ENCODE data around the gene C5AR1. TPM values are rescaled to one million over a fixed set of nuclear protein-coding genes. Genes with fewer than 3 reads are reported as not detected.

Gene C5AR1
- total RNA-seq, 1 experiment from 2014 or later, result 0.92 TPM

GRCh38 chr19:47323409-47323808, 13.7 kb downstream of the C5AR1 start:
- intact Hi-C loops (cut with micrococcal nuclease; ENCODE audit: unreplicated experiment), result no loop called here
- CTCF ChIA-PET, result interaction anchor here (0.6 kb wide), 1 partner anchor 187 kb away, joined by 4 read pairs; no protein-coding TSS in a partner anchor
- Histone ChIP-seq H3K4me1 (ENCODE audit: insufficient read depth, low read length, poor library complexity, severe bottlenecking) (no peaks in the 10 kb centered on the region), H3K36me3 (ENCODE audit: insufficient read depth, low read length, poor library complexity, severe bottlenecking) (no peaks in the 10 kb centered on the region), H3K4me3 (ENCODE audit: low read depth, low read length, poor library complexity, severe bottlenecking) (no peak overlapping the region), H3K27ac (ENCODE audit: low read depth, low read length, poor library complexity, severe bottlenecking) (no peak overlapping the region), H3K9me3 (ENCODE audit: low read depth, low read length, poor library complexity, severe bottlenecking) (no peaks in the 10 kb centered on the region), H3K27me3 (replicated peaks; ENCODE audit: insufficient read depth, low read depth, low read length, poor library complexity) (no peaks in the 10 kb centered on the region)
- DNase-seq (ENCODE audit: low spot score), result no peak
- TF ChIP-seq, protein P1, sequence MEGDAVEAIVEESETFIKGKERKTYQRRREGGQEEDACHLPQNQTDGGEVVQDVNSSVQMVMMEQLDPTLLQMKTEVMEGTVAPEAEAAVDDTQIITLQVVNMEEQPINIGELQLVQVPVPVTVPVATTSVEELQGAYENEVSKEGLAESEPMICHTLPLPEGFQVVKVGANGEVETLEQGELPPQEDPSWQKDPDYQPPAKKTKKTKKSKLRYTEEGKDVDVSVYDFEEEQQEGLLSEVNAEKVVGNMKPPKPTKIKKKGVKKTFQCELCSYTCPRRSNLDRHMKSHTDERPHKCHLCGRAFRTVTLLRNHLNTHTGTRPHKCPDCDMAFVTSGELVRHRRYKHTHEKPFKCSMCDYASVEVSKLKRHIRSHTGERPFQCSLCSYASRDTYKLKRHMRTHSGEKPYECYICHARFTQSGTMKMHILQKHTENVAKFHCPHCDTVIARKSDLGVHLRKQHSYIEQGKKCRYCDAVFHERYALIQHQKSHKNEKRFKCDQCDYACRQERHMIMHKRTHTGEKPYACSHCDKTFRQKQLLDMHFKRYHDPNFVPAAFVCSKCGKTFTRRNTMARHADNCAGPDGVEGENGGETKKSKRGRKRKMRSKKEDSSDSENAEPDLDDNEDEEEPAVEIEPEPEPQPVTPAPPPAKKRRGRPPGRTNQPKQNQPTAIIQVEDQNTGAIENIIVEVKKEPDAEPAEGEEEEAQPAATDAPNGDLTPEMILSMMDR (conservative IDR thresholded peaks at IDR 0.05; ENCODE audit: low read depth, low read length), result no peak
- TF ChIP-seq EZH2 (IDR thresholded peaks at IDR 0.05; ENCODE audit: borderline replicate concordance, low read depth, low read length, poor library complexity, severe bottlenecking), result no peak
- POLR2A ChIA-PET (ENCODE audit: low non-redundant PET), result no interaction called here
- BruUV-seq (replicated peaks), result no TSS peak

DNA sequence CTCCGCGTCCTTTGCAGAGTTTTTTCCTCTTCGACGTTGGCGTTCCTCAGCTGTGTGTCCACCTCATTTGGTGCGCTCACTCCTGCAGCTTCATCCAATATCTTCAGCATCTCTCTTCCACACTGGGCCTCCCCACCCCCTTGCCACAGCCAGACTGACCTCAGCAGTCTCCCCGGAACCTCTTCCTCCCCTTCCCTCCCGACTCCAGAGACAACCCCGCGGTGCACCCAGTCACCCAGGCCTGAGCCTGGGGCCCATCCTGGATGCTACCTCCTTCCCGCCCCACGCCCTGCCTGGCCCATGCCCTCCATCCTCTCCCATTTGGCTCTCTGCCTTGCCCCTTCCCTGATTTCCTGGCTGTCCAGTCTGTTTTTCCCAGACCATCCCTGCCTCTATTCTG, 14.2 kb downstream of the C5AR1 start:
- H3K4me3 ChIP-seq (ENCODE audit: low read depth, low read length, poor library complexity, severe bottlenecking), result no peak overlapping the region
- no peaks in the 10 kb centered on the region for H3K9me3 ChIP-seq (ENCODE audit: low read depth, low read length, poor library complexity, severe bottlenecking)
- H3K4me1 ChIP-seq (ENCODE audit: insufficient read depth, low read length, poor library complexity, severe bottlenecking), result no peaks in the 10 kb centered on the region
- intact Hi-C loops (cut with micrococcal nuclease; ENCODE audit: unreplicated experiment), result no loop called here
- no peak overlapping the region for H3K27ac ChIP-seq (ENCODE audit: low read depth, low read length, poor library complexity, severe bottlenecking)
- TF ChIP-seq, protein P1 (conservative IDR thresholded peaks at IDR 0.05; ENCODE audit: low read depth, low read length), result no peak
- no peak for TF ChIP-seq EZH2 (IDR thresholded peaks at IDR 0.05; ENCODE audit: borderline replicate concordance, low read depth, low read length, poor library complexity, severe bottlenecking)
- no peak for DNase-seq (ENCODE audit: low spot score)
- ChIA-PET POLR2A (ENCODE audit: low non-redundant PET) (no interaction called here), CTCF (interaction anchor here (0.6 kb wide), 1 partner anchor 187 kb away, joined by 4 read pairs; no protein-coding TSS in a partner anchor)
- H3K27me3 ChIP-seq (replicated peaks; ENCODE audit: insufficient read depth, low read depth, low read length, poor library complexity), result no peaks in the 10 kb centered on the region
- BruUV-seq (replicated peaks), result no TSS peak
- H3K36me3 ChIP-seq (ENCODE audit: insufficient read depth, low read length, poor library complexity, severe bottlenecking), result no peaks in the 10 kb centered on the region

DNA sequence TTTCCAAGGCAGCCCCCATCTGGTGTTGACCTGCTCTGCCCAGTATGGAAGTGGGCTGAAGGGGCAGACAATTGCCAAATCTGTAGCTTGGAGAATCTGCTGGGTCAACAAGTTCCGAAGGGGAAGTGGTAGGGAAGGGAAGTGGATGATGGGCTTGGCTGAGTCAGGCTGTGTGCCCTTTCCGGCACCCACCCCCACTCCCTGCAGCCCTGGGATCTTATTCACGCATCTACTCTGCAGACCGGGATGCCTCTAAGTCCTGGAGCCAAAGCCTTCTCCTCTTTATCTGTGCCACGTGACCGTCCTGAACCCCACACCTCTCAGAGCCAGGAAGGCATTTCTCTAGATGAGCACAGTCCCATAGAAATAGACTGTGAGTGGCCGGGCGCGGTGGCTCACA, 14.8 kb downstream of the C5AR1 start:
- H3K27ac ChIP-seq (ENCODE audit: low read depth, low read length, poor library complexity, severe bottlenecking), result no peak overlapping the region

More for the DNA sequence above, 14.8 kb downstream of the C5AR1 start:
- Histone ChIP-seq H3K9me3 (ENCODE audit: low read depth, low read length, poor library complexity, severe bottlenecking) (no peaks in the 10 kb centered on the region), H3K4me1 (ENCODE audit: insufficient read depth, low read length, poor library complexity, severe bottlenecking) (no peaks in the 10 kb centered on the region), H3K4me3 (ENCODE audit: low read depth, low read length, poor library complexity, severe bottlenecking) (no peak overlapping the region), H3K36me3 (ENCODE audit: insufficient read depth, low read length, poor library complexity, severe bottlenecking) (no peaks in the 10 kb centered on the region), H3K27me3 (replicated peaks; ENCODE audit: insufficient read depth, low read depth, low read length, poor library complexity) (no peaks in the 10 kb centered on the region)
- no peak for DNase-seq (ENCODE audit: low spot score)
- TF ChIP-seq, protein P1 (conservative IDR thresholded peaks at IDR 0.05; ENCODE audit: low read depth, low read length), result no peak
- no peak for TF ChIP-seq EZH2 (IDR thresholded peaks at IDR 0.05; ENCODE audit: borderline replicate concordance, low read depth, low read length, poor library complexity, severe bottlenecking)
- BruUV-seq (replicated peaks), result no TSS peak
- POLR2A ChIA-PET (ENCODE audit: low non-redundant PET), result no interaction called here
- CTCF ChIA-PET, result no interaction called here
- intact Hi-C loops (cut with micrococcal nuclease; ENCODE audit: unreplicated experiment), result no loop called here
